SH-SY5Y (cell line): ENCODE measurements around the gene REXO1.

Experiments used
- GATA2 ChIP-seq: IDR thresholded peaks from 2 replicates; pipeline ENCODE4 v1.6.1; 2011; ENCODE audit warnings: mild to moderate bottlenecking, low read depth, low read length
- GATA3 ChIP-seq: IDR thresholded peaks from 2 replicates; pipeline ENCODE4 v1.6.1; 2011; ENCODE audit warnings: low read depth, mild to moderate bottlenecking, low read length, moderate library complexity

Gene REXO1

DNA sequence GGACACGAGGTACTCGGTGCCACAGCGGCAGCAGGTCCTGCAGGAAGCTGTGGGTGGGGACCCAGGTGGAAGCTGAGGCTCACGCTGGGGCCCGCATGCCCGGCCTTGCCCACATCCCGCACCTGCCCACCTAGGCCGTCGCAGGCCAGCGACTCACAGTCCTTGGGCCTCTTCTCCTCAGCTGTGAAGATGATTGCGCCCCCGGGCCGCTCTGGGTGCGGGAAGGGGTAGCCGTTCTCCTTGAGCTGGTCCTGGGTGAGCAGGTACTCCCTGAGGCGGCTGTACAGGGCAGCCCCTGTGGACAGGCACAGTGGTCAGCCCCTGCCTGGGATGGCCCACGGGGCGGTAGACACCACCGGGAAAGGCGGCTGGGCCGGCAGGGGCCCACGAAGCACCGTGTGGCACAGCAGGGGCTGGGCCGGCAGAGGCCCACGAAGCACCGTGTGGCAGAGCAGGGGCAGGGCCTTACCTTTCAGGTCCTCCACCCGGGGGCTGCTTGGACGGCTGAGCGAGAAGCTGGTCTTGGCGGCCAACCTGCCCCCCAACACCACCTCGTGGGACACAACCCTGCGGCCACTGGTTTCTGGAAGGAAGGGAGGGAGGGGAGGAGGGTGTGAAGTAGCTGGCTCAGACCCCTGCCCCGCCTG, 29.6 kb downstream of the REXO1 start:
- TF ChIP-seq GATA2, result no peak

DNA sequence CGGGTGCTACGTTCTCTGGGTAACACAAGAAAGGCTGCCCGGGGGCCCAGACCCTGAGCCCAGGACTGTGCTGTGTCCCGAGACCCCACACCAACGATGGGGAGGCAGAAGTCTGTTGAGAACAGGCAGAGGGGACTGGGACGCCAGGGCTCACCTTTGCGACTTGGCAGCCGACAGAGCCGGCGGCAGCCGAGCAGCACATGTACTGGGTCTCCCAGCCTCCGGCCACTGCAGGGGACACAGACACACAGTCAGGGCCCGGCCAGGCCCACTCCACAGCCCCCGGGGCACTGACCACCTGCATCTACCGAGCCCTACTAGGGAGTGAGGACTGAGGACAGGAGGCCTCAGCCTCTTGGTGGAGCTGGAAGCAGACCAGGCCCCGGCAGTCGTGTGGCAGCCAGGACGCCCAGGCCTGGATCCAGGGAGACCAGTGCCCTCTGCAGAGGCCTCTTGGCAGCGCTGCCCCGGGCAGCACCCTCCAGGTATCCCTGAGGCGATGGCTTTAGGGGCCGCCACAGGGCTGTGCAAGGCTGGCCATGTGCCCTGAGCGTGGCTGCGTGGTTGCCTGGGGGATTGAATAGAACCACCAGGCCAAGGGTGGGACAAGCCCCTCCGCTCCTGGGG, 30.6 kb downstream of the REXO1 start:
- TF ChIP-seq GATA3 (no peak), GATA2 (no peak)

DNA sequence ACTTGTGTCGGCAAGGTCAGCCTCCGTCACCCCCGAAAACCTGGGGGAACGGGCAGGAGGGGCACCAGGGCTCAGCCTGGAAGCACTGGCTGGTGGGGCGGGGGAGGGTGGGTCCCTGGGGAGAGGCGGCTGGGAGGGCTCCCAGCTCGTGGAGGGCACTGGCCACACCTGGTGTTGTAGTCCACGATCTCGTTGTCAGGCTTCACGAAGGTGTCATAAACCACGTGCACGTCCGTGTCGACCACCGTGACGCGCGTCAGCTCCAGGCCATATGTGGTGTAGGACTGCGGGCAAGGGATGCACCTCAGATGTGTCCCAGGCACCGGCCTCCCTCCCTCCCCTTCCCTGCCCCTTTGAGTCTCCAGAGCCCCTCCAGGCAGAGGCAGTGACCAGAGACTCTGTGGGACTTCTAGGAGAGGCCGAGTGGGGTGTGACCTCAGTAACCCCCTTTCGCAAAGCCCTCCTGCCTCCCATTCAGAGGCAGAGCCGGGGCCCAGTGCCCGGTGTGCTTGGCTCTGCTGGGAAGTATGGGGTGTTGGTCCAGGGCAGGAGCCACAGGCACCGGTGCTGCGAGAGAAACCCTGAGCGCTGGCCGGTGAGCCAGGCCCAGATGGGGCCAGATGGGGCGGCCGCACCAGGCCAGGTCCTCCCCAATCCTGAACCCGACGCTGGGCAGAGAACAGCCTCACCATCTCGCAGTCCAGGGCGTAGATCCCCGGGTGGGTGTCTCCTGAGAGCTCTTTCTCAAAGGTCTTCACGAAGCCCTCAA, 31.6 kb downstream of the REXO1 start:
- TF ChIP-seq GATA3, result no peak
- TF ChIP-seq GATA2, result no peak

DNA sequence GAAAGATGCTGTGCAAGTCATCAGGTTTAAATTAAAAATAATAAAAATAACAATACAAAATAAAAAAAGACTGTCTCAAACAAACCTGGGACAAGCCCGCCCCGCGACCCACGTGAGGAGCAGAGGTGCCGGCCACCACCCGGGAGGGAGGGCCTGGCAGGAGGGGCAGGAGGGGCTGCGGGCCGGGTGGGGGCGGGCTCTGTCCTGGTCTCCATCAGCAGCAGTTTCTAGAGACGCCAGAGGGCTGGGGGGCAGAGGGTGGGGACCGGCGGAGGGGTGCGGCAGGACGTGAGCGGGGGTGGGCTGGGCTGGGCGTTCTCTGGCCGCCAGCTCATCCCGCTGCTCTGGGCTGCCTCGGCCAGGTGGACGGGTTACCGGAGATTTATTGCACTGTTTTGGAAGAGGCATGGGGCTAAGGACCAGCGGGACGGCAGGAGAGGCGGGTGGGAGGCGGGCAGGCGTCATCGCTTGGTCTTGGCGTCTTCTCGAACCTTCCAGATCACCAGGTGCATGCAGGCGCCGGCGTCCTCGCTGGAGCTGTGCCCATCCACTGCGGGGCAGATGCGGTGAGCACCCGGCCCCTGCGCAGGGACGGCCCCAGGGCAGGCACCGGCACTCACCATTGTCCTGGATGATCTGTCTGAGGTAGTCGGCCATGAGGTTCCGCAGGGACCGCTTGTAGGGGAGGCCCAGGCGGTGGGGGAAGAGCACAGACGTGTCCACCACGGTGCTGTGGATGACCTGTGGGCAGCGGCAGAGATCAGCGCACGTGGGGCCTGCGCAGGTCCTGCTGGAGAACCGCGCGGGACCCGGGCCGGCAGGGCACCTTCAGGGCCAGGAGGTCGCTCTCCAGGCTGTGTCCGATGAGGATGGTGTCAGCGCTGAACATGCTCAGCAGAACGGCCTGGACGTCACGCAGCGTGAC, 32.4 kb downstream of the REXO1 start:
- TF ChIP-seq GATA2 (no peak), GATA3 (no peak)

DNA sequence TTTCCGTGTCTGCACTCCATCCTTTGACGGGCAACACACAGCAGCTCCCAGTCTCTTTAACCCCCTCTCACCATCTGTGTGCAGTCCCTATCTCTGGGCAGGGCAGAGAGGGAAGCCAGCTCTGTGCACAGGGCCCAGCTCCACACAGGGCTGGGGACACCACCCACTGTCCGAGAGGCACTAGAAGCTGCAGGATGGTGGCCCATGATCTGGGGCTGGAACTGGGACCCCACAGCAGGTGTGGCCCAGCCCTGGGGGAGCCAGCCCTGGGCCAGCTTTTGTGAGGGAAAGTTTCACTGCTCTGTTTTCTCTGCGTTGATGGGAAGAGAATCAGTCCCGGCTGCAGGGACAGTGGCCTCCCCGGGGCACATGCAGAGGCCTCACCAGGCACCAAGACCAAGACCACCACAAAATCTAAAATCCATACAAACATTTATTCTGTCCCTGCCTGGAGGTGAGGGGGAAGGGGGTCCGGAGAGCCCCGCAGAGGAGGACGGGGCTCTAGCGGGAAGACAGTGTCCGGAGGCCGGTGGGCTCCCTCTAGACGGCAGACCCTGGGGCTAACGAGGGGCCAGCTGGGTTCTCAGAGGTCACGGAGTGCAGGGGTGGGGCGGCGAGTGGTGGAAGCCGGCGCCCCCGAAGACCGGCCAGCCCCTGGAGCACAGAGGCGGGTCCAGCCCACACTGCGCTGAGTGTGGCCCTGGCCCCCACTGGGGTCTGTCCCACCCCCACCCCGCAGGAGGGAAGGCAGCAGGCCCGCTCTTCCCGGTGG, 33.3 kb downstream of the REXO1 start:
- no peak for TF ChIP-seq GATA2
- TF ChIP-seq GATA3, result no peak

DNA sequence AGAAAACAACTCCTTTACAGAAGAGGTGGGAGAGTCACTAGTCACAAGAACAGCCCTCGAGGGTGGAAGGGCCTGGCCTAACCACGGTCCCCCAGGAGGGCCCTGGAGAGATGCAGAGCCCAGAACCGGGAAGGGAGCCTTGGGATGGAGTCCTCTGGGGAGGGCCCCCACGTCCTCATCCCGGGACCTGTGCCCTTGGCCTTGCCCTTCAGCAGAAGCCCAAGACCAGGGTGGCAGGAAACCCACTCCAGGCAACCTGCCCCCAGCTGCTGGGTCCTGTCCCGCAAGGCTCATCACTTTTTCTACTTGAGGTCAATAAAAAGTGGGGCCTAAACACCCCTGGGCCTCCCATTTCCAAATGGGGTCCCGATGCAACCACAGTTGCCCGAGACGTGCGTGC, 33.9 kb downstream of the REXO1 start:
- no peak for TF ChIP-seq GATA3
- TF ChIP-seq GATA2, result no peak

DNA sequence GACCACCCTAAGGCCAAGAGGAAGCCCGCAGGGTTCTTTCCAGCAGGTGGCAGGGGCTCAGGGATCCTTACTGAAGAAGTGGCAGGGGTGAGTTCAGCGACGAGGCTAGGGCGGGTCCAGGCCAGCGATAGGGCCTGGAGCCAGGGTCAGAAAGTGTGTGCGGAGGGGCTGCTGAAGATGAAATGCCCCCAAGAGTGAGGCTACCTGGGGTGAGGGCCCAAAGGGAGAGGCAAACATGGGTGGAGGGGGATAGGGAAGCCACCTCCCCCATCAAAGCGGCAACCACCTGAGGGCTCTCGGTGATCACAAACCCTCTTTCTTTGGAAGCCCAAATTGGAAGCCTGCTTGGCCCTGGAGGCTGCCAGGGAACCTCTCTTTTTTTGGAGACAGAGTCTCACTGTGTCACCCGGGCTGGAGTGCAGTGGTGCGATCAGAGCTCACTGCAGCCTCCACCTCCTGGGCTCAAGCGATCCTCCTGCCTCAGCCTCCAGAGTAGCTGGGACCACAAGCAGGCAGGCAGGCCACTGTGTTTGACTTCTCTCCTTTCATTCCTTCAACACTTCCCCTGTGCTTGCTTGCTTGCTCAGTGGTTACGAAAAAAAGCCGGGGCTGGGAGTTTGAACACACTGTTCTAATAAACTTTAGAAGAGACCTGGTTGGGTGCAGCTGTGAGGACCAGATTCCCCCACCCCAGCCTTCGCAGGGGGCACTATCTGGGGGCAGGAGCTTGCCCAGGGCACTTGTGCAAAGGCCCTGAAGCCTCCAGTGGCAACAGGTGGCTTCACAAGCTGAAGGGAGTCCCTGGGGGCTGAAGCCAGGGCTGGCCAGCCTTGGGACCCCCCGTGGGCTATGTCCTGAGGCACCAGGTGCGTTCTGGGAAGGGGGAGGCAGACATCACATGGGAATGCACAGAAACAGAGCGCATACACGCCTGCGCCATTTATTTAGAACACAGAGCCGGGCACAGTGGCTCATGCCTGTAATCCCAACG, 34.8 kb downstream of the REXO1 start:
- no peak for TF ChIP-seq GATA2
- no peak for TF ChIP-seq GATA3

DNA sequence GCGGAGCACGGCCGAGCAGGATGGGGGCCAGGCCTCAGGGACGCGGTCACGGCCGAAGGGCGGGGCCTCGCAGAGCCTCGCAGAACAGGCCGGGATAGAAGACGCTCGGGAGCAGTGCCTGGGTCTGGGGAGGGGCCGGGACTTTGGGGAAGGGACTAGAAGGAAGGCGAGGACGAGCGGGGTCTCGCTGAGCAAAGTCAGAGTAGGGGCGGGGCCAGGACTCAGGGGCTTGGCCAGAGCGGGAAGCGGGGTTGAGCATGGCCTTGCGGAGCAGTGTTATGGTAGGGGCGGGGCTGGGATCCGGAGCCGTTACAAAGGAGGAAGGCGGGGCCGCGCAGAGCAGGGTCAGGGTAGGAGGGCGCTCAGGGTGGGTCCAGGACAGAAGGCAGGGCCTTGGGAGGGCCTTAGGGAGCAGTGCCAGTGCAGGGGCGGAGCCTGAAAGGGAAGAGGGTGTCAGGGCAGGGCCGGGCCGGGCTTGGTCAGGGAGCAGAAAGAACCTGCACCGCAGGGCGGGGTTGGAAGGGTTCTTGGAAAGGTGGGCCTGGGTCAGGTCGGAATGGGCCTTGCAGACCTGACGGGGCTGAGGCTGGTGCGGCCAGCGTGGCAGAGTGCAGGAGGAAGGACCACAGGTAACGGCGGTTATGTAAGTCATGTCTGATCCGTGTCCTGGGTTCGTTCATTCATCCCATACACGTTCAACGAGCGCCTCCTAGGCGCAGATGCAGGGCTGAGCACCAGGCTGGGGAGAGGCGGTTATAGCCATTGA, 35.7 kb downstream of the REXO1 start:
- TF ChIP-seq GATA2, result no peak
- TF ChIP-seq GATA3, result no peak

DNA sequence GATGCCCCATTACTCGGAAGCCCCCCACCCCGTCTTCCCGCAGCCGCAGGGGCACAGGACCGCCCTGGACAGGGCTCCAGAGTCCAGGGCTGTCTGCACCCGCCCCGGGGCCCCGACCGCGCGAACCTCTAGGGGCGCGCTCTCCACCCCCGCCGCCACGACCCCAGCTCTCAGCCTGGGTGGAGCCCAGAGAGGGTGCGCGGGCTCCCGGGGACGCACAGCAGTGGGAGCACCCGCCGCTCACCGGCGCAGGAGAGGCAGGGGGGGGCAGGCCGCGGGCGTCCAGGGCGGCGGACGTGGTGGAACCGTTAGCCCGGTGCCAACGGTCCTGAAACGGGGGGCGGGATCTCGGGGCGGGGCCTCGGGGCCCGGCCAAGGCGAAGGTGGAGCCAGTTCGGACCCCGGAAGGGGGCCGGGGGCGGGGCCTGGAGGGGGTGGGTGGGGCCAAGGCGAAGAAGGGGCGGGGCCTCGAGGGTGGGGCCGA, 36.3 kb downstream of the REXO1 start, which contains the start of gene ATP8B3:
ATP8B3 (minus strand) TSS at position 335 of the 484 bp plus-strand sequence. CDS start 540 bp downstream, outside the sequence.
- no peak for TF ChIP-seq GATA3
- no peak for TF ChIP-seq GATA2

DNA sequence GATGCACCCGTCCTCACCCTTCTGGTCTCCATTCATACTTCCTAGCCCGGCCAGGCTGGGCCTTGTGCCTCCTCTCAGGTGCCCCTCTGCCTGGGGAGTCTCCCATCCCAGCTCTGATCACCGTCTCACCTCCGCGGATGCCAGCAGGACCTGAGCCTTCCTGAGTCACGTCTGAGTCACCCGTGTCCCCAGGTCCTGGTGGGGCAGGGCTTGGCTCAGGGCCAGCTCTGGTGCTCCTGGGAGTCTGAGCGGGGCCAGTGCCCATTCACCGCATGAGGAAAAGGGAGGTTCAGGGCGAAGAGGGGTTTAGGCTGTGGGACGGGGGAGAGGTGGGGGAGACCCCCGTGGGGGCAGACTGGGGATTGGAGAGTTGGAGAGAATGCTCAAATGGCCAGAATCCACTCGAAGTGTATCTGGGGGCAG, 36.8 kb downstream of the REXO1 start:
- TF ChIP-seq GATA3 (no peak), GATA2 (no peak)

DNA sequence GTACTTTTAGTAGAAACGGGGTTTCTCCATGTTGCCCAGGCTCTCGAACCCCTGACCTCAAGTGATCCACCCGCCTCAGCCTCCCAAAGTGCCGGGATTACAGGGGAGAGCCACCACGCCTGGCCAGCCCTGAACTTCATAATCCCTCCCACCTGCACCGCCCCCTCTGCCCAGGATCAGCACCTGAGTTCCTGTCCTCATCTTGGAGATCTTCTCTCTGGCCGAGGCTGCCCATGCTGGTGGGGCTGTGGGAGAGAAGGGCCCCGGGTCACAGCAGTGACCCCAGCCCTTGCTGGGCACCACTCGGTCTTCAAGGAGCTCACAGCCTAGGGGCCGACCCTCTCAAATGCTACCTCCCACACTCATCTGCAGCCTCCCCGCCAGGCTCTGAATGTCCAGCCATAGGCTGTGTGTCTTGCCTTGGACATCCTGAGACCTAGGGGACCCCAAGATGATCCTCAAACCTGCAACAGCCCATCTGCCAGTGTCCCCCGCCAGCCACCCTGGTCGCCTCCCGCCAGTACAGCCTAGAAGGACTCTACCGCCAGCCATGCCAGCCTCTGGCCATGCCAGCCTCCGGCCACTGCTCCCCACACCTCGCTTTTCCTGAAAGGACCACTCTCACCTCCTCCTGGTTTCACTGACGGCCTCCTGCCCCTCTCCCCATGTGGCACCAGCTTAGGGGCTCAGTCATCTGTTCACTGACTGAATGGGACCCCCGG, 37.7 kb downstream of the REXO1 start:
- TF ChIP-seq GATA2 (no peak), GATA3 (no peak)
